ENCODE data around the gene C2CD3. TPM values are rescaled to one million over a fixed set of nuclear protein-coding genes. Genes with fewer than 3 reads are reported as not detected.
"Not testable (repeated sequence)": the region's sequence is repeated elsewhere in the genome, so short reads cannot be mapped to it uniquely, and the experiment has no call there.

C2CD3 gene
- total RNA-seq, 2 donors from 2014 or later: 14.5 to 16.9 TPM

DNA sequence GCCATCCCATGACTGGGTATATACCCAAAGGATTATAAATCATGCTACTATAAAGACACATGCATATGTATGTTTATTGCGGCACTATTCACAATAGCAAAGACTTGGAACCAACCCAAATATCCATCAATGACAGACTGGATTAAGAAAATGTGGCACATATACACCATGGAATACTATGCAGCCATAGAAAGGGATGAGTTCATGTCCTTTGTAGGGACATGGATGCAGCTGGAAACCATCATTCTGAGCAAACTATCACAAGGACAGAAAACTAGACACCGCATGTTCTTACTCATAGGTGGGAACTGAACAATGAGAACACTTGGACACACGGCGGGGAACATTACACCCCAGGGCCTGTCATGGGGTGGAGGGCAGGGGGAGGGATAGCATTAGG, 86.9 kb downstream of the C2CD3 start:
- DNase-seq (ENCODE audit: low spot score); intact Hi-C loops (cut with DNase I): not testable (repeated sequence)

DNA sequence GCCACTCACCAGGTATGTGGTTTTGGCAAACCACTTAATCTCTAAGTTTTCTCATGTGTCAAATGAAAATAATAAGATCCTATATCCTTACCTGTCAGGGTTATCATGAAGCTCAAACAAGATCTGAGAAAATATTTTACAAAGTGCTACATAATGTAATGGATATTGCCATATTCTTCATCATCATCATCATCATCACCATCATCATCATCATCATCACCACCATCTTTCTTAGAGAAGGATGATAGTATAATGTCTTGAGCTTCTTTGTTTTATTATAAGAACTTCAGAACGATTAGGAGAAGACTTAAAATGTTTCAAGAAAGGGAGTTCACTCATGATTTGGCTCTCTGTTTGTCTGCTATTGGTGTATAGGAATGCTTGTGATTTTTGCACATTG, 89.4 kb downstream of the C2CD3 start:
- DNase-seq (ENCODE audit: low spot score): no peak
- intact Hi-C loops (cut with DNase I): no loop called here

DNA sequence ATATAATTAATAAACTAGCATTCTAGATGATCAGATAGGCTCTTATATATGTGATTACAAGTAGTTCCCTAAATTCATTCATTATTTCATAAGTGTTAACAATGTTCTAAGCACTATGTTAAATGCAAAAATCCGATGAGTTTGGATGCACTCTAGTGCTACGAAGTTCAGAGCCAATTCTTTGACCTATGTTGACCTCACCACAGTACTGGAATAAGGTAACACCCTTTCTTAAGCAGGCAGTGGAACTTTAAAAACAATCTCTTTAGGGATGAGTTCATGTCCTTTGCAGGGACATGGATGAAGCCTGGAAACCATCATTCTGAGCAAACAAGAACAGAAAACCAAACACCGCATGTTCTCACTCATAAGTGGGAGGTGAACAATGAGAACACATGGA, 93.6 kb downstream of the C2CD3 start:
- intact Hi-C loops (cut with DNase I): no loop called here

DNA sequence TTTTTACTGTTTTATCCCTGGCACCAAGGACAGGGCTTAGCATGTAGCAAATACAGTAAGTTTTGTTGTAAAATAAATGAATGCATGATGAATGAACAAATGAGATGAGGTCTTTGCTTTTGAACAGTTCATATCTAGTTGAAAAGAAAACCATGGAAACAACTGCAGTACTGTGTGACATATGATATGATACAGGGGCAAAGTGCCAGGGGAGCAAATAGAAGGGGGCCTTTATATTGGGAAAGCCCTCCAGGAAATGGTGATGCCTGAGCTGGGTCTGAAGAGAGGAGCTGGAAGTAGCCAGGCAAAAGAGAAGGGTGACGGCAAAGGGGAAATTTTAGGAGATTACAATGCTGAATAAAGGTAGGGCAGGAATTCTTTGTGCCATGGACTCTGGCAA, 98.1 kb downstream of the C2CD3 start:
- DNase-seq (ENCODE audit: low spot score): no peak
- intact Hi-C loops (cut with DNase I): no loop called here

More for the DNA sequence above, 93.6 kb downstream of the C2CD3 start:
- DNase-seq (ENCODE audit: low spot score): no peak

DNA sequence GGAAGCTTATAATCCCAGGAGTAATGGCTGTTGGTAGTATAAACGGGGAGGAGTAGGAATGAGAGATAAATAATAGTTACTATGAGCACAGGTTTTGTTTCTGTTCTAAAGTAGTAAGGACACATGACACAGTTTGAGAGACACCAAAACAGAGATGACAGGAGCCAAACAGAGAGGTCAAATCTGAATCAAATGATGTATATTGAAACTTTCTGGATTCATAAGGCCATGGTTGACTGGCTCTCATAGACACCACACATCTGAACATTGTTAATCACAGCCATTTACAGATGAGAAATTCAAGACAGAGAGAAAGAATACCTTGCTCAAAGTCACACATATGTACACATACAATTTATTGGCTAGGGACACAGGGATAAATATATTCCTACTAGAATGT, 98.5 kb downstream of the C2CD3 start:
- no peak for DNase-seq (ENCODE audit: low spot score)
- intact Hi-C loops (cut with DNase I): no loop called here

DNA sequence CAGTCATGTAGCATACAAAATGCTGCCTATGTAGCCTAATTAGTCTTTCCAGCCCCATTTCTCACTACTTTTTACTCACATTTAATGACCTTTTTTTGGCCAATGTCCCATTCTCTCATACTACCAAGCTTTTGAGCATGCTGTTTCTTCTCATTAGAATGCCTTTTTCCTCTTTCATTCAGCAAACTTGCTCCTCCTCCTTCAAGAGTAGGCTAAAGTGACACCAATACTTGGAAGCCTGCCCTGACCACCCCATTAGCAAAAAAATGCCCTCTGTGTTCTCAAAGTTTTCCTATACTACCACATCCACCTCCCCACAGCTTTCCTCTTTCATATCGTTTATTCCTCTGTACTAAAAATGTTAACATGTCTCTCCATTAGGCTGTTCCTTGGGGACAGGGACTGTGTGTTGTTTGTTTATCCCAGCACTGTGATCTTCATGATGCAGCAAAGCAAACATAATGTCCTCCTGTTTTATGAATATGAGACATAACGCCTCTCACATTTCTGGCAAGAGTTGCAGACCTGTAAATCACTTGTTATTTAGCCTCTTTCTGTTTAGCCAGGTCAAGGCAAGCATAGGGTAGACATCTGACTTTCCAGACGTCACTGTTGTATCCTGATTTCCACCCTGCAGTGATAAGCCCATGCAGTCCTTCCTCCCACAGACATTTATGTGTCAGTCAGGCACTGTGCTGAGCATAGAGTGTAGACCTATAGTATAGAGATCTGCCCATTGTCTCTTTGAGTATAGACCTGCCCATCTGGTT, 99.9 kb downstream of the C2CD3 start:
- intact Hi-C loops (cut with DNase I): no loop called here
- DNase-seq (ENCODE audit: low spot score): no peak

DNA sequence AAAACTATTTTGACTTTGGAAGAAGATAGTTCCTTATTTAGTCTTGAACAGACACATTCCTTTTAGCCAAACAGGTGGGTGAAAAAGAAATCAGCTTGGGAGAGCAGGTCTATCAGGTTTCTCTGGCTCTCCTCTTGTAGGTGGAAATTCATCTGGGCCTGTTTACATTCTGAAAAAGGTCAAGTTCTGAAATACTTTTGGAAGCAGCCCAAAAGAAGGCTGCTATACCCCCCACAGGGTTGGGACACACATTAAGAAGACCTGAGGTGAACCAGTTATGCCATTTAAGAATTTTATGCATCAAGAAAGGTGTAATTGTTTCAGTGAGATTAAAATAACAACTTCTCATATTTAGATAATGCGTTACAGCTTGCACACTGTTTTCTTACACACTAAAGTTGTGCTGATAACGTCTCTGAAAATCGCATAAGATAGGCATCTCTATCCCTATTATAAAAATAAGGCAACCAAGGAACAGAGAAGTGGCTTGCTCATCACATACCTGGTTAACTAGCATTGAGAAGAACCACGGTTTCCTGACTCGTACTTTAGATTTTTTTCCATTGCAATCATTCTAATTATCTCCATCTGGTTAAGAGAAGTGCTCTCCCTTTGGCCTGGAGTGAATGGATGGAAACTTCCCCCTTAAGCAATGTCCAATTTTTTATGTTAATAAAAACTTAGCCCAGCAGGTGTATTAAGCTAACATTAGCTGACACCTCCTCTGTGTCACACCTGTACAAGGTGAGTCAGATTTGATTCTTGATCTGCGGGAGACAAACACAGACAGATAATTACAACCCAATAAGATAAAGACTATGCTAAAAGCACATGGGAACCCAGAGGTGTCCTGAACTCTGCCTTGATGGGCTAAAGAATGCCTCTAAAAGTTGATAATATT, 101.4 kb downstream of the C2CD3 start:
- intact Hi-C loops (cut with DNase I): no loop called here
- DNase-seq (ENCODE audit: low spot score): no peak

DNA sequence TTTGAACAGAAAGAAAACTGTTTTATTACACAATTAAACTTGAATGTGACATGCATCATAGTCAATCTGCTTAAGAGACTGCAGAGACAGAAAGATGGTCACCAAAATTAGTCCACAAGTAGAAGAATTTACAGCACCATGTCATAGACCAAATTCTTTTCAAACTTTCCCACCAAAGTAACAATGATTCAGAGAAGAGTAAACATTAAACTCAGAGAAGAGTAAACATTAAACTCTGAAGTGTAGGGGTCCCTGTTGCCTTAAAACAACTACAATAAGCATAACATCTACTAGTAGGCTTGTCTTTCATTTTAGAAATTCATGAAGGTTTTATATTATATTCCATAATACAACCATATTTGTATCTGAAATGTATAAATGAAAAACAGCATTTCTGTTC, 104.1 kb downstream of the C2CD3 start:
- intact Hi-C loops (cut with DNase I); DNase-seq (ENCODE audit: low spot score): not testable (repeated sequence)

DNA sequence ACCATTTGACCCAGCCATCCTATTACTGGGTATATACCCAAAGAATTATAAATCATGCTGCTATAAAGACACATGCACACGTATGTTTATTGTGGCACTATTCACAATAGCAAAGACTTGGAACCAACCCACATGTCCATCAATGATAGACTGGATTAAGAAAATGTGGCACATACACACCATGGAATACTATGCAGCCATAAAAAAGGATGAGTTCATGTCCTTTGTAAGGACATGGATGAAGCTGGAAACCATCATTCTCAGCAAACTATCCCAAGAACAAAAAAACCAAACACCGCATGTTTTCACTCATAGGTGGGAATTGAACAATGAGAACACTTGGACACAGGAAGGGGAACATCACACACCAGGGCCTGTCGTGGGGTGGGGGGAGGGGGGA, 105.3 kb downstream of the C2CD3 start:
- DNase-seq (ENCODE audit: low spot score); intact Hi-C loops (cut with DNase I): not testable (repeated sequence)

DNA sequence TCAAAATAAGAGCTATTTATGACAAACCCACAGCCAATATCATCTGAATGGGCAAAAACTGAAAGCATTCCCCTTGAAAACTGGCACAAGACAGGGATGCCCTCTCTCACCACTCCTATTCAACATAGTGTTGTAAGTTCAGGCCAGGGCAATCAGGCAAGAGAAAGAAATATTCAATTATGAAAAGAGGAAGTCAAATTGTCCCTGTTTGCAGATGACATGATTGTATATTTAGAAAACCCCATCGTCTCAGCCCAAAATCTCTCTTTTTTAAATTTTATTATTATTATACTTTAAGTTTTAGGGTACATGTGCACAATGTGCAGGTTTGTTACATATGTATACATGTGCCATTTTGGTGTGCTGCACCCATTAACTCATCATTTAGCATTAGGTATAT, 107.2 kb downstream of the C2CD3 start:
- intact Hi-C loops (cut with DNase I); DNase-seq (ENCODE audit: low spot score): not testable (repeated sequence)

DNA sequence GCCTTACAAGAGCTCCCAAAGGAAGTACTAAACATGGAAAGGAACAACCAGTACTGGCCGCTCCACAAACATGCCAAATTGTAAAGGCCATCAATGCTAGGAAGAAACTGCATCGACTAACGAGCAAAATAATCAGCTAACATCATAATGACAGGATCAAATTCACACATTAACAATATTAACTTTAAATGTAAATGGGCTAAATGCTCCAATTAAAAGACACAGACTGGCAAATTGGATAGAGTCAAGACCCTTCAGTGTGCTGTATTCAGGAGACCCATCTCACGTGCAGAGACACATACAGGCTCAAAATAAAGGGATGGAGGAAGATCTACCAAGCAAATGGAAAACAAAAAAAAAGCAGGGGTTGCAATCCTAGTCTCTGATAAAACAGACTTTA, 109.2 kb downstream of the C2CD3 start:
- DNase-seq (ENCODE audit: low spot score); intact Hi-C loops (cut with DNase I): not testable (repeated sequence)

DNA sequence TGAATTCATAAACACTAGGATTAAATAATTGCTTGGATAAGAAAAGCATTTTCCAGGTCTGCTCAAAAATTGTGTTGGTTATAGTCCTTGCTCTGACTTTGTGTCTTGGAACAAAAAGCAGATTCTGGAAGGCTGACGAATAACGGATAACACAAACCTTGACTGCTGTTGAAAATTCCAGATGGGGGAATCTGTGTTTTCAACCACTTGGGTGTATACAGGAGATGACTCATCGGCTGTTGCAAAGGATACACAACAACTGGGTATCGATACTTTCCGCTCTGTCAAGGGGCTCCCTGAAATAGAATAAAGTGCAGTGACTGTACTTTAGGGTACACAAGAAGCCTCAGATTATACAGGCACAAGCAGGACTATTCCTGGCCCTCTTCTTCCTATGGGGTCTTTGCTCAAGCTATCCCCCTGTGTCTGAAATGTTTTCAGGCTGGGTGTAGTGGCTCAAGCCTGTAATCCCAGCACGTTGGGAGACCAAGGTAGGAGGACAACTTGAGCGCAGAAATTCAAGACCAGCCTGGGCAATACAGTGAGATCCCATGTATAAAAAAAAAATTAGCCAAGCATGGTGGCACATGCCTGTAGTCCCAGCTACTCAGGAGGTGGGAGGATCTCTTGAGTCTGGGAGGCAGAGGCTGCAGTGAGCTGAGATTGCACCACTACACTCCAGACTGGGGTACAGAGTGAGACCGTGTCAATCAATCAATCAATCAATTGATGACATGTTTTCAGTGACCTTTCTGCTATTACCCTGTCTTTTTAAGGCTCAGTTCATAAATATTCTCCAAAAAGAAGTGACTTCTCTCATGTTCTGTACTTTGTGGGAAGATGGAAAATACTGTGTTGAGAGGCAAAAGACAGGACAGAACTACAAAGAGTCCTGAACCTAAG, 113.3 kb downstream of the C2CD3 start:
- intact Hi-C loops (cut with DNase I): loop anchor here in 1 of 2 donors (10.0 kb wide), 1 partner anchor 777 kb away; no protein-coding TSS in a partner anchor
- no peak for DNase-seq (ENCODE audit: low spot score)

DNA sequence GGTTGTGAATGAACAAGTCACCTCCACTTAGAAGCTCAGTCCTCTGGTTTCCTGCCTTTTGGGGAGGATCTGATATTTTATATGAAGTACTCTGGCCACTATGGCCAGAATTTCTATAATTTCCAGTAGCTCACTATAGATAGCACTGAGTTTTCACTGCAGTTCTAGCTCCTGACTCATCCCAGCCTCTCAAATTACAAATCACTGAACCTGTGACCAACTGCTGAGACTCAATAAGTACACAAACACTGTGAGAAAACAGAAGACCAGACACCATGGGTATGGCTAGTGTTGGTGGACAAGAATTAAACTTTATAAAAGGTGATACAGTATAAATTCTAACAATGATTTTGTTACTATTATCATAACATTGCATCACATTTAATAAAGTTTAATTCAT, 114.9 kb downstream of the C2CD3 start:
- DNase-seq (ENCODE audit: low spot score): no peak
- intact Hi-C loops (cut with DNase I): loop anchor here in 1 of 2 donors (10.0 kb wide), 1 partner anchor 779 kb away; no protein-coding TSS in a partner anchor

DNA sequence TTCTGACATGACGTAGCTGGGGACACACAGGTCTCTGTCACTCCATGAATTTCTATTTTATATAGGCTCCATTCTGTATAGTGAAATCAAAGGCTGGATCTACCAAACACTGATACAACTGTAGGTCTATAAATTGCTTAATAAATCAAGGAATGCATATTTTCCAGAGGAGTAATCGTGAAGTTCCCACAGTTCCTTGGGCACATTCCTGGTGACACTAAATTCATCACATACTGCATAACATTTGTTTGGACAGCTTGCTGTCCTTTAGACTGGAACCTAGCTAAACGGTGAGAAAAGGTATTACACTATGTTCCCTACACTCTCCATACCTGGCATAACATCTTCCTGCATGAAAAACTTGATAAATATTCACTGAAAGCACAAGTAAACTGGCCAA, 120.3 kb downstream of the C2CD3 start:
- intact Hi-C loops (cut with DNase I): loop anchor here in 1 of 2 donors (10.0 kb wide), 1 partner anchor 784 kb away; no protein-coding TSS in a partner anchor
- DNase-seq (ENCODE audit: low spot score): no peak

DNA sequence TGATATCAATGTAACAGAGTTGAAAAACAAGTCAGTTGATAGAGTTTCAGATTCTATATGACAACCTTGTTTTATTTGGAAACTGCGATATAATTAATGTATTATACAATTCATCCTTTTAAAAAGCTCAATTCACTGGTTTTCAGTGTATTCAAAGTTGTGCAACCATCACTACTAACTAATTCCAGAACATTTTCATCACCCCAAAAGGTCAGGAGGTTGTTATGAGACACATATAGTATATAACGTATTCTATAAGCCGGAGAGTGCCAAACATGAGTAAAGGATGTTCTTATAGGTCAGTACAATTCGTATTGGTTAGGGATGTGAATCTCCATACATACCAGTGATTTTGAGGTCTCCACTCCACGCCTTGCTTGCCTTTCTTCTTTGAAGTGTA, 121.8 kb downstream of the C2CD3 start:
- no peak for DNase-seq (ENCODE audit: low spot score)
- intact Hi-C loops (cut with DNase I): no loop called here

DNA sequence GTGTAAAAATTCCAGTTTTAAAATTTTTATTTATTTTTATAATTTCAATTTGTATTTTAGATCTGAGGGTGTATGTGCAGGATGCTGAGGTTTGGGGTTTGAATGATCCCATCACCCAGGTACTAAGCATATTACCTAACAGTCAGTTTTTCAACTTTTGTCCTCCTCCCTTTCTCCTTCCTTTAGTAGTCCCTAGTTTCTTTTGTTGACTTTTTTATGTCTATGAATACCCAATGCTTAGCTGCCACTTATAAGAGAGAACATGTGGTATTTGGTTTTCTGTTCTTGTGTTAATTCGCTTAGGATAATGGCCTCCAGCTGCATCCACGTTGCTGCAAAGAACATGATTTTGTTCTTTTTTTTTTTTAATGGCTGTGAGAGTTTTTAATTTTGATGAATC, 126.3 kb downstream of the C2CD3 start:
- DNase-seq (ENCODE audit: low spot score): no peak
- intact Hi-C loops (cut with DNase I): no loop called here

DNA sequence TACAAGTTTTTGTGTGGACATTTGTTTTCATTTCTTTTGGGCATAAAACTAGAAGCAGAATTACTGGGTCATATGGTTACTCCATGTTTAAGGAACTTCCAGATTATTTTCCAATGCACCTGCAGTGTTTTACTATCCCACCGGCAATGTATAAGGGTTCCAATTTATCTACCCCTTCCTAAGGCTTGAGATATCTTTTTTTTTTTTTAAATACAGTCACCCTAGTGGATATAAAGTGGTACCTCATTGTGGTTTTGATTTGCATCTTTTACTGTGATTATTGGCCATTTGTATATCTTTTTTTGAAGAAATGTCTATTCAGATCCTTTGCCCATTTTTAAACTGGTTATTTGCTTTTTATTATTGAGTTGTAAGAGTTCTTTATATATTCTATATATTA, 127.4 kb downstream of the C2CD3 start:
- DNase-seq (ENCODE audit: low spot score): no peak
- intact Hi-C loops (cut with DNase I): no loop called here

DNA sequence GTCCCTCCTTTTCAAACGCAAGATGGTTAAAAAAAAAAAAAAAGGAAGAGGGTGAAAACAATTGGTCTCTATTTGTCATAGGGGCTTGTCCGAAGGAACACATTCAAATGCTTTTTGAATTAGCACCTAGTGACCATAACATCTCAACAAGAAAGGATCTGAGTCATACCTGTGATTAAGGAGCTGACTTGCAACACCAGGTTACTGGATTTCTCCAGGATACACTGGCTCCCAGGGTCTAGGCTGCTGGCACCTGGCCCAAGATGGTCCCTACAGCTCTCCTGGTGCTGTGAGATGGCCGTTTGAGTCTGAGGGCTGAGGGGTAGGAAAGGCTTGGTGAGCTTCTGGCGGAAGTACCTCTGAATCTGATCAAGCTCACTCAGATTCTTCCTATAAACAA, 133.5 kb downstream of the C2CD3 start:
- DNase-seq (ENCODE audit: low spot score): no peak
- intact Hi-C loops (cut with DNase I): no loop called here

DNA sequence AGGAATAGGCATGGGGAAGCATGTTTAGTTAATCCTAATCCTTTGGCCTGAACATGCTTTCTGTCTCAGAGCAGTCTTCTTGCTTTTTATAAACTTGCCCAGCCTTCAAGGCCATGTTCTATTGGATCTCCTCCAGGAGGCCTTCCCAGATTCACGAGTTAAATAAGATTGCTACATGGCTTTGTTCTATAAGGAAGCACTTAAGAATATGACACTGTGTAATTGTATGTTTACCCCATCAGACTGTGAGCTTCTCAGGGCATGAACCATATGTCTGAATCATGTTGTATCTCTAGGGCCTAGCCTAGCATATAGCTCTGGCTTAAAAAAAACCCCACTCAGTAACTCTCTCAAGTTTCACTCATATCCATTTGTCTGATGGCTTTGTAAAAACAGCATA, 135.5 kb downstream of the C2CD3 start:
- intact Hi-C loops (cut with DNase I): no loop called here
- DNase-seq (ENCODE audit: low spot score): no peak
